Cerebellar cortex (tissue), 1 donor: ENCODE measurements around the gene ADAMTS15.

Experiments used
- DNase-seq: peaks from one replicate; pipeline ENCODE4 v3.0.0-alpha.2; 2015; ENCODE audit warnings: low spot score

Gene ADAMTS15, protein sequence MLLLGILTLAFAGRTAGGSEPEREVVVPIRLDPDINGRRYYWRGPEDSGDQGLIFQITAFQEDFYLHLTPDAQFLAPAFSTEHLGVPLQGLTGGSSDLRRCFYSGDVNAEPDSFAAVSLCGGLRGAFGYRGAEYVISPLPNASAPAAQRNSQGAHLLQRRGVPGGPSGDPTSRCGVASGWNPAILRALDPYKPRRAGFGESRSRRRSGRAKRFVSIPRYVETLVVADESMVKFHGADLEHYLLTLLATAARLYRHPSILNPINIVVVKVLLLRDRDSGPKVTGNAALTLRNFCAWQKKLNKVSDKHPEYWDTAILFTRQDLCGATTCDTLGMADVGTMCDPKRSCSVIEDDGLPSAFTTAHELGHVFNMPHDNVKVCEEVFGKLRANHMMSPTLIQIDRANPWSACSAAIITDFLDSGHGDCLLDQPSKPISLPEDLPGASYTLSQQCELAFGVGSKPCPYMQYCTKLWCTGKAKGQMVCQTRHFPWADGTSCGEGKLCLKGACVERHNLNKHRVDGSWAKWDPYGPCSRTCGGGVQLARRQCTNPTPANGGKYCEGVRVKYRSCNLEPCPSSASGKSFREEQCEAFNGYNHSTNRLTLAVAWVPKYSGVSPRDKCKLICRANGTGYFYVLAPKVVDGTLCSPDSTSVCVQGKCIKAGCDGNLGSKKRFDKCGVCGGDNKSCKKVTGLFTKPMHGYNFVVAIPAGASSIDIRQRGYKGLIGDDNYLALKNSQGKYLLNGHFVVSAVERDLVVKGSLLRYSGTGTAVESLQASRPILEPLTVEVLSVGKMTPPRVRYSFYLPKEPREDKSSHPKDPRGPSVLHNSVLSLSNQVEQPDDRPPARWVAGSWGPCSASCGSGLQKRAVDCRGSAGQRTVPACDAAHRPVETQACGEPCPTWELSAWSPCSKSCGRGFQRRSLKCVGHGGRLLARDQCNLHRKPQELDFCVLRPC

DNA sequence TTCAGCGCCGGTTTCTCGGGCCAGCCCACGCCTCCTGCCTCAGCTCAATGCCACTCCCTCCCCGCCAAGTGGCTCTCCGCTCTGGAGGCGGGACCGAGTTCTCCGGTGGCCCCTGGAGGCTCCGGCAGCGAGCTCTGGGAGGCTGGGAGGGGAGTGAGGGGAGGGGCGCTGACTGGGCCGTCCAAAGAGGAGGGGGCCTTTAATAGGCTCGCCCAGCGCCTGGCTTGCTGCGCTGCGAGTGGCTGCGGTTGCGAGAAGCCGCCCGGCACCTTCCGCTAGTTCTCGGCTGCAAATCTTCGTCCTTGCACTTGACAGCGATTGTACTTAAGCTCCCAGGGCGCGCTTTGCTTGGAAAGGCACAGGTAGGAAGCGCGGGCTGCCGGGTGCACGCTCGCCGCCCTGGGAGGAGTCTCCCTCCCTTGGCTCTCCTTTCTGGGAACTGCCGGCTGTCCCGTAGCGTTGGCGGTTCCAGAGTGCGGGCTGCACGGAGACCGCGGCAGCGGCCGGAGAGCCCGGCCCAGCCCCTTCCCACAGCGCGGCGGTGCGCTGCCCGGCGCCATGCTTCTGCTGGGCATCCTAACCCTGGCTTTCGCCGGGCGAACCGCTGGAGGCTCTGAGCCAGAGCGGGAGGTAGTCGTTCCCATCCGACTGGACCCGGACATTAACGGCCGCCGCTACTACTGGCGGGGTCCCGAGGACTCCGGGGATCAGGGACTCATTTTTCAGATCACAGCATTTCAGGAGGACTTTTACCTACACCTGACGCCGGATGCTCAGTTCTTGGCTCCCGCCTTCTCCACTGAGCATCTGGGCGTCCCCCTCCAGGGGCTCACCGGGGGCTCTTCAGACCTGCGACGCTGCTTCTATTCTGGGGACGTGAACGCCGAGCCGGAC lies at the start of gene ADAMTS15:
Gene ADAMTS15 (plus strand): TSS at position 230 of the 894 bp plus-strand sequence. CDS start 329 bp downstream, at position 559.
- DNase-seq, result no peak

DNA sequence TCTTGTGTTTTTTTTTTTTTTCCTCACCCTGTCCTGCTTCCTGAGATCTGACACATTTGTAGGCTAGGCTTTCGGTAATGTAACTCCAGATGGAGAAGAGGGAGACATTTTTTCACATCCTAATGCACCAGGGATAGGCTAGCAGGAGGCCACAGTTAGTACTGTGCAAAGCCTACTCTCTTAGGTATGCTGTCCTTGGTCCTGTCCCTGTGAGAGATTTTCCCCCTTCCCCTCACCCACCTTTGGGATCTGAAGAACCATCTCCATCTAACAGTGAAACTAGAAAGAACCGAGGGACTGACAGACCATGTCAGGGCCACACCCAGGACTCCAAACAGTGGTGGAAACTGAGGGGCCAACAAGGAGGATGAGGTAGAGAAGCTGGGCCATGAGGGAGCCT lies 49.2 kb upstream of the ADAMTS15 start:
- no peak for DNase-seq

DNA sequence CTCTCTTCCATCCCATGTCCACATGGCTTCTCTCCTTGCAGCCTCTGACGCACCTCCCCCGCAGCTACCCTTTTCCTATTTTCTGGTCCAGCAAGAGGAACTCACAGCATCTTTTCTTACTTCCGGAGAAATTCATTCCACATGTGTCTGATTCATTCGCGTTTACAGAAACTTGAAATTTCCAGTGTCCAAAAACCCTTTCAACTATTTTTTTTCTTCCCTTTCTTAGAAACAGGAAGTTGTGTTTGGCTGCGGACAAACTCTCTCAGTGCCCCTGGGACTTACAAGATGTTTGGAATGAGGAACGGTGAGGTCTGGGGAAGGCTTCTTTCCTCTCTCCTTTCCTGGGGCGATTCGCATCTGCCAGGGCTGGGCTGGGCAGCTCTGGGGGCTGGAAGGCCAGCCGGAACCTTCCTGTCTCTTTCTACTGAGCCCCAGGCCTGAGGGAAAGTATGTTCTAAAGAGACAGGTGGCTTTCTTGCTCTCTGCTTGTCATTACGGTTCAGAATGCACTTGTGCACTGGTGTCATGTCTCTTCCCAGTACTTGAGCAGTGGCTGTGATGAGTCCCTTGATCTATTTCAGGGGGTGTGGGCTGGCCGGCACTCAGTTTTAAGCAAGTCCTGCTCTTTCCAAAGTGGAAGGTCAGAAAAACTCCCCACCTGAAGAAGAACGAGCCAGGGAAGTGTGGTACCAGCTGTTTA lies 47.5 kb upstream of the ADAMTS15 start:
- no peak for DNase-seq

DNA sequence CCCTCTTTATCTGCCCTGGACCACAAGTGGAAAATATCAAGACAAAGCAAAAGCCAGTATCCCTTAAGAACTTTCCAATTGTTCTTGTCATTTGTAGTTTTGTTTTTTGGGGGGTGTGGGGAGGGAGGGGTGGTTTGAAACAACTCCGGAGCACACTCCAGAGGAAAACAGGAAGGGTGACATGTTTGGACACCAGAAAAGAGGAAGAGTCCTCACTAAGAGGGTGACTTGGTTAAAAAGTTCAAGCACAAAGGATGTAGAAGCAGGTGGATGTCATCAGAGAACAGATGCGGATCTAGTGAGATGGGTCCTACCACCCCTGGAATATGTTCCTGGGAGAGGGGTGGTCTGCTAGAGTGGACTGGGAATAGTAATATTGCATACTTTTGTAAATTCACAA lies 45.9 kb upstream of the ADAMTS15 start:
- no peak for DNase-seq

DNA sequence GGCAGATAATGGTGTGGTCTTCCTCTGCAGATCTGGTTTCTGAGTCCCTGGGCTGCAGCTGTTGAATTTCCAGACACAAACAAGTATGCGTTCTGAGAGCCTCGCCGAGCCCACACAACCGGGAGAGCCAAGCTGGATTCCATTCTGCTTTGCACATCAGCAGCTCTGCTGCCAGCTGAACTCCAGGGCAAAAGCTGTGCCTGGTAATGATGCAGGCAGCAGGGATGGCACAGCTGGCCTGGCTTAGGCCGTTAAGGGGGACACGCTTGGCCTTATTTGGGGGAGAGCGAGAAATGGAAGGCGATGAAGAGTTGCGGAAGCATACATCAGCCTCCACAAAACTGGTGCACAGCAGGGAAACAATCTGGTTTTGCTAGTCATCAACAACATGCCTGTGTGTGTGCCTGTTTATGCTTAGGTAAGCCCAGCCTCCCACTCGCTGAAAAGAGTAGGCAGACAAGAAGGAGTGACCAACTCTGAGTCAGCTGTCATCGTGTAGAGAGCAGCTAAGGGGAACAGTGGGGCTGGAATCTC lies 45.1 kb upstream of the ADAMTS15 start:
- DNase-seq, result no peak

DNA sequence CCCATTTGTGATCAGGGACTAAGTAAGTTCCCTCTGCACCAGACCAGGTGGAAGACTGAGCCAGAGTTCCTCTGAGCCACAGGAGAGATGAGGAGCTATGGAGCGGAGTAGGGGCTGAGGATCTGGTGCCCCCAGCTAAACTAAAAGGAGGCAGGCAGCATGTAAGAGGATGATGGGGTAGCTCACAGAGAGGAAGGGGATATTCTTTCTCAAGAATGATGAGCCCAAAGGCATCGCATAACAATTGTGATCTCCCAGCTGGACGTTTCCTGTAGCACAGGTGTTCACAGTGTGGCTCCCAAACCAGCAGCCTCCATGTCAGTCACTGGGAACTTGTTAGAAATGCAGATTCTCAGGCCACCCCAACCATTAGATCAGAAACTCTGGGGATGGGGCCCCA lies 44.5 kb upstream of the ADAMTS15 start:
- no peak for DNase-seq

DNA sequence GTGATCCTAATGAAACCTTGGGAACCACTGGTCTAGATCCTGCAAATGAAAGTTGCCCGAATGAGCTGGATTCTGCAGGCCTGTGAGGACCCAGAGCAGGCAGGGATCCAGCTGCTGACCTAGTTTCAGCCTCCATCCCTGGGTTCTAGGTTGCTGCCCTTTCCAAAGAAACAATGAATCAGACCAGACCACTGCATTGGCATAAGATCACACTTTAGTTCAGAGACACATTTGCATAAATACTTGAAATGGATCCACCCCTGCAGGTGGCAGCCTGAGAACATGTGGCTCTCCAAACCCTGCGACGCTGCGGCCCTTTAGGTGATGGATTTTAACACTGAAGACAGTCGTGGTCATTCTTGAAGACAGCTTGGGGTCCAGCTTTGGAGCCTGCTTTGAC lies 43.7 kb upstream of the ADAMTS15 start:
- DNase-seq, result no peak

DNA sequence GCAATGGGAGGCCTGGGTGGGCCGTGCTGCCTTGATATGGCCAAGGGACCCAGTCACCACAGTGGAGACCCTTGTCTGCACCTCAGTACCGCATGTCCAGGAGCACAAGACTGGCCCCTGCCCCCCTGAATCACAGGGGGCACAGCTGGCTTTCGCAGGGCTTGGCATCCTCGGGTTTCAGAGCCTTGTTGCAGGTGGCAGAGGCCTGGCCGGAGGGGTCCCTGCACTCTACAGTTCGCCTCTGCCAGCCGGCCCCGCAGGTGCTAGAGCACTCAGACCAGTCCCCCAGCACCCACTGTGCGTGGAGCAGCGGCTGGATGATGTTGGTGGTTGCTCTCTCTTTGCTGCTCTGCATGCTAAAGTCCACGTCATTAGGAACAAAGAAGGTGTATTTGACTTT lies 43.0 kb upstream of the ADAMTS15 start:
- DNase-seq, result no peak

DNA sequence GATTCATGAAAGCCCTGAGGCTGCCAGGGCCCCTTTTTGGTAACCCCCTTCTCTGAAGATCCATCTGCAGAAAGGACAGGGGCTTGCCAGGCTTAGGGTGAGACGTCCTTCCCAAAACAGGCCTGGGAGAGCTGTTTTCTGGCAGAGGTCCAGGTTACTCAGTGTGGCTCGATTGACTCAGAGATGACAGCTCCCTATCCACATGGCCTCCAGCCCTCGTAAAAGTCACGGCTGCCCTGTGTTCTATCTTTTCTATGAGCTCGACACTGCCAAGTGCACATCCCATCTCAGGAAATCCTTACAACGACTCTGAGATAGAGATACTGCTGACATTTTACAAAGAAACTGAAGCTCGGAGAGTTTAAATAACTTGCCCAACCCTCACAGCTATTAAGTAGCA lies 40.5 kb upstream of the ADAMTS15 start:
- no peak for DNase-seq

DNA sequence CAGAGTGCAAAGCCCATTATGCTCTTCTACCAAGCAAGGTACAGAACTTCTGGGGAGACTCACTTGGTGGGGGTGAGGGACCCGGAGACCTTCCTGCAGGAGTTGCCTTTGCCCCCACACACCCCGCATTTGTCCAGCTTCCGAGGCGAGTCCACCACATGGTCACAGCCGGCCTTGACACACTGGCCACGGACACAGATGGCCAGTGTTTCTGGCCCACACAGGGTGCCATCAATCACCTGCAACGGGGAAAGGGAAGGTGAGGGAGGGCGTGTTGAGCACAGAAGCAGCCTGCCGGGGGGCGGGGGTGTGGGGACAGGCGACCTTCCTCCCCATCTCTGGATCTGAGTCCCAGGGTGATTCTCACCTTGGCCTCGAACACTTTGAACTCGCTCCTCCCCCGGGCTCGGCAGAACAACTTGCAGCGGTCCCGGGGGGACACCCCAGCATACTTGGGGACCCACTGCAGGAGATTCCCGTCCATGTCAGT lies 40.0 kb upstream of the ADAMTS15 start:
- DNase-seq, result no peak

DNA sequence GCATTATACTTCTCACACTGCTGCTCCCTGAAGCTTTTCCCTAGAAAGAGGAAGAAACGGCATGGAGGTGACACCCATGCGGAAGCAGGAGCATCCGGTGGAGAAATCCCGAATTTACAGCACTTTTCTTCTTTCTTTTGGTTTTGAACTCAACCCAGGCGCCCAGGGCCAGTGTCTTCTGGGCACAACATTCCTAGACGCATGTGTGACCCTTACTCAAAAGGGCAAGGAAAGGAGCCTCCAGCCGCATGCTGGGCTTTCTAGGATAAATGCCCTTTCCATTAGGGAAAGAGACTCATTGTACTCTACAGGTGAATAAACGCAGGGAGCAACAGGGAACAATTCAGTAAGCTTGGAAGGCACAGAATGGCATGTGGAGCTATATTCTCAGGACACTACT lies 39.5 kb upstream of the ADAMTS15 start:
- DNase-seq, result no peak

DNA sequence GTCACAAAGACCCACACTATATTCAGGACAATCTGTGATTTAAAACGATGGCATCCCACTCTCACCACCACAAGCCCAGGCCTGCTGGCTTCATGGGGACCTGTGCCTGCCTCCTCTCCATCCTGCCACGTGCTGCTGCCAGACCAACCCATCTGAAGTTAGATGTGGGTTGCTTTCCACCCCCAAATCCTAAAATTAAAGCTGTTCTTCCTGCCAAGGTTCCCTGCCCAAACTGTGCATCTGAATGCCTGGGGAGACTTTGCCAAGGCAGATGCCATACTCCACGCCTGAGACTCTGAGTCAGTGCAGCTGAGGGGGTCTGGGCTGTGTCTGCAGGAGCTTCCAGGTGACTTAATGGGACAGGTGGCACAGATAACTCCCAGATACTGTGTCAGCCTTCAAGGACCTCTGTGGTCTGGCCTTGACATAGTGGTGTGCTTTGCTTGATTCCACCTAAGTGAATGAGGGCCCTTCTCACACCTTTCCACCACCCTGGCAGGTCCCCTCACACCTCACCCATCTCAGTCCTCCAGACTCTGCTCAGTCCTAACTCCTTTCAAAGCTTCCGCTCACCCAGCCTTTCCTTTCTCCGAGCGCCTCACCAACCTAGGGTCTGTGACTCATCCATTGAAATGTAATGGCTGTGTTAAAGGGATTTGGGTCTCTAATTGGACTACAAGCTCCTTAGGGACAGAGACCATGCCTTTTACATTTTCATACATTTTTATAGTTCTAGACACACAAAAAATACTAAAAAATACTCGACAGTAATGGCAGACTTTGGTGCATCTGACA lies 38.7 kb upstream of the ADAMTS15 start:
- DNase-seq, result no peak

DNA sequence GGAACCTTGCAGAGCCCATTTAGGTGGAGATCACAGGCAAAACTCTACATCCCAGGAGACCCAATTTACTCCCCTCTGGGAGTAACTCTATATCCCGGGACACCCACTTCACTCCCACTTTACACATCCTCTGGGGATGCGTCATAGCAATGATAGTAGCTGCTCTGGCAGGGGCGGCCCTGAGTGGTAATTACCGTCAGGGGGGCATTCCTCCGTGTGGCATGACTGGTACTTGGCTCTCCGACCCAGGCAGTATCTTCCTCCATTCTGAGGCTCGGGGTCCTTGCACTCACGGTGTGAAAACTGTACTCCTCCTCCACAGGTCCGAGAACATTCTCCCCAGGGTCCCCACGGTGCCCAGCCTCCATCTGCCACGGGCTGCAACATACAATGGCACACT lies 37.2 kb upstream of the ADAMTS15 start:
- DNase-seq, result no peak

DNA sequence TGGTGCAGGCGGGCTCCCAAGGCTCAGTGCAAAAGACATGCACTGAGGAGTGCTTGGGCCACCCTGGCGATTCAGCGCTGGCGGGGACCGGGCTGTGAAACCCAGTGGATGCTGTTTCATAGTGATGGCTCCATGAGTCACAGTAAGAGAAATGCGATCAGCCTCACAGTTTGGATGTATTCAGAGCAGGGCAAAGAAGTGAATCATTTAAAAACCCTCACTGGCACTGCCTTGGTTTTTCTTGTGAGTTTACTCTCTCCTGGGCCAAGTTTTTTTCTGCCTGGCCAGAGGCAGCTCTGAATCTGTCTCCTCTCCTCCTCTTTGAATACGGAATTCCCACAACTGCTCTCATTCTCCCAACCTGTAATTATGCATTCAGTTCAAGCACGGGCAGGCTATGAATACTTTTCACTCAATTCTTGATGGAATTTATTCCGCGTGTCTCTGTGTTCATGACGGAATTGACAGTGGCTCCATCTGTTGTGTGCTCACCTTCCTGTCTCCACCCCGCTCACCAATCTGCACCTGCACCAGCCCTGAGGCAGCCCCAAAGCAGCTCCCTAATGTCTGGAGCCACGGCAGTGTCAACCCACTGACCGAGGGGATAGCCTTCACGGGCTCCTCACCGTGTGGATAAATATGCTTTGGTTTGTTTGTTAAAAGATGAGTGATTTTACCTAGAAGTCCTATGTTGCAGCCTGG lies 34.9 kb upstream of the ADAMTS15 start:
- no peak for DNase-seq

DNA sequence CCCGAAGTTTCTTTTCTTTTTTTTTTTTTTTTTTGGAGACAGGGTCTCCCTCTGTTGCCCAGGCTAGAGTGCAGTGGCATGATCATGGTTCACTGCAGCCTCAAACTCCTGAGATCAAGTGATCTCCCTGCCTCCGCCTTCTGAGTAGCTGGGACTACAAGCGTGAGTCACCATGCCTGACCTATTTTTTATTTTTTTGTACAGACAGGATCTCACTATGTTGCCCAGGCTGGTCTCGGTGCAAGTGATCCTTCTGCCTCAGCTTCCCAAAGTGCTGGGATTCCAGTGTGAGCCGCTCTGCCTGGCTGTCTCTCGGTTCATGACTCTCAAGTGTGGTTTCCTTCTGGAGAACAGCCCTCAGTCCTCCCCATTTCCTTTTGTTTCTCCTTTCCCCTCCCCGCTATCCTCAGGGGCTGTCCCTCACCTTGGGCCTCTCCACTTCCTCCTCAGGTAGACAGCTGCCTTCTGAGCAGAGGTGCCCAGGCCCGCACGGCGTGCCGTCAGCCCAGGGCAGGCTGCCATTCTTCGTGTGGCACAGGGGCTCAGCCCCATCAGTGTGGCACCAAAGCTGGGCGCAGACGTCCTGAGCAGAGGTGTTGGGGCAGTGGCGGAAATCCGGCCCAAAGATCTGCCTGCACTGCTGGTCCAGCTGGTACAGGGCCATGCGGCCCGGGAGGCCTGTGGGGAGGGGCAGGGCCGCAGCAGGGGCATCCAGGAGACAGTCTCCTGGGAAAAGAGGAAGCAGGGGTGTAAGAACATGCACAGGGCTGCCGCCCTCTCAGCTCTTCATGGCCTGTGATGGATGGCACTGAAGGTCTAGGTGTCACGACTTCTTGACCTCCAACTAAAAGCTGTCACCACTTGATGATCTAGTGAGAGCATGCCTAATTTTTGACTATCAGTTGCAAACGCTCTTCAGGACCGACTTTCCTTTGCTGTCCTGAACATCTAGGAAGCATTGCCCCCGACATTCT lies 34.1 kb upstream of the ADAMTS15 start:
- DNase-seq, result no peak

DNA sequence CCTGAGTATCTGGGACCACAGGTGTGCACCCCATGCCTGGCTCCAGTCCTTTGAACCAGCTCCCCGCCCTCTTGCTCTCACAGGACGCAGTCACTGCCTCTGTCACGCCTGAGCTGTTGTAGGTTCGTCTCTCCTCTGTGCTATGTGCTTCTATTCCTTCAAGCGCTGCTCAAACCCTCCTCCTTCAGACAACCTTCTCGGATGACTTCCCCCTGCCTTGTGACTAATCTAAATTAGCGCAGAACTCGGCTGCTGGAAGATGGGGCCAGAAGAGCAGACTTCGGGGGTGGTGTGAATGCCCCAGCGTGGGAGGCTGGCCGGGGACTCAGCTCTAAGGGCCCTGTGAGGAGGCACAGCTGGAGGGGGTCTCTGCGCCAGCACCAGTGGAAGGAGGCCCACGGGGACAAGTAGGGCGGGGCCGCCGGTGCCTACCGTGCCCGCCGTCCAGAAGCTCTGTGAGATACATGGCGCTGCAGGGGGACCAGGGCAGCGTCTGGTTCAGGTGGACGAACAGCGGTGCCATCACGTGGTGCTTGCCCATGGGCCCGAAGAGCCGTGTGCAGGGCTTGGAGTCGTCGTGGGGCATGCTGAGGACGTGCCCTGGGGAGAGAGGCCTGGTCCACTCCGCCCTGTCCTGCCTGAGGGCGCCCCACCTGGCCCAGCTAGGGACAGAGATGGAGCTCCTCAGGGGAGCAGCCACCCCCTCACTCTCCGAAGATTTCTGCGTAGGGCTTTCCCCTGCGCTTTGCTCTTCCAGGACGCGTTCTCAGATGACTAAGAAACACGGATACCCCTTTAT lies 32.5 kb upstream of the ADAMTS15 start:
- DNase-seq, result no peak

DNA sequence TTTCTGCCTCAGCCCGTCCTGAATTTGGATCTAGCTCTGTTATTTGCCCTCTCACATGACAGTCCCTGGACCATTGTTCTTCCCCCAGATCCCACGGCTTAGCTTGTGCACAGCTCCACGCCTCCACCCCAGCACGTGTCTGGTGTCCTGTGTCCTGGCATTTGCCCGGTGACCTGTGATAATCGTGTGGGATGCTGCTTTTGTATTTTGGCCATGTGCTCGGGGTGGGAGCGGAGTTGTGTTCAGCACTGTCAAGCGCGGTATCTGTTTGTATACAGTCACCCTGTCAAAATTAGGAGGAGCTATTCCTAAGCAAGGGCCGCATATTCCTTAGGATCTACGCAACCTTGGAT lies 31.9 kb upstream of the ADAMTS15 start:
- no peak for DNase-seq

DNA sequence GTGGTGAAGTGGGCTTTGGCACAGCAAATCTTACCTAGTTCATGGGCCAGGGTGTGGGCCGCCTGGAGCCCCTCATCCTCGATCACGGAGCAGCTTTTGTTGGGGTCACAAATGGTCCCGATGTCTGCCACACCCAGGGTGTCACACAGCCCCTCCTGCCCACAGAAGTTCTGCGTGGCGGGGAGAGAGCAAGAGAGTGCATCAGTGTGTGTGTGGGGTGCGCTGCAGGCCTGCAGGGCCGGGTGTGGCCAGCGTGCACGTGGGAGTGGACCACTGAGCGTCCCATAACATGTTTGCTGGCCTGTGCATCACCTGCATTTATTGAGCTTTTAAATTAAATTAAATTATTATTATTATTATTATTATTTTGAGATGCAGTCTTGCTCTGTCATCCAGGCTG lies 31.5 kb upstream of the ADAMTS15 start:
- DNase-seq, result no peak
